GM21515 (cell line): ENCODE measurements around the gene IFRD1.
A peak's percentile ranks its signal among the peaks of the same experiment; 100 is the strongest.

Experiments used
- ATAC-seq: cut with Tn5 transposase; IDR thresholded peaks from one replicate; pipeline ENCODE4 v1.9.1; 2021; ENCODE audit not compliant: unreplicated experiment

The IFRD1 gene

GRCh38 chr7:112449902-112450806 lies at the start of gene IFRD1:
Gene IFRD1 (plus strand): TSS chr7:112450460. CDS start chr7:112450689, 229 bp downstream.
- ATAC-seq, result peak; percentile 74

GRCh38 chr7:112404321-112404720 lies 45.9 kb upstream of the IFRD1 start:
- ATAC-seq, result no peak

- ATAC-seq, result no peak
These were observed 45.0 kb upstream of the IFRD1 start for GRCh38 chr7:112405286-112405685.

- no peak for ATAC-seq
These were observed 43.0 kb upstream of the IFRD1 start for GRCh38 chr7:112407261-112407660.

- ATAC-seq, result no peak
These were observed 40.2 kb upstream of the IFRD1 start for GRCh38 chr7:112410092-112410491.

- no peak for ATAC-seq
These were observed 39.0 kb upstream of the IFRD1 start for GRCh38 chr7:112411186-112411795.

- no peak for ATAC-seq
These were observed 35.3 kb upstream of the IFRD1 start for GRCh38 chr7:112414855-112415490.

GRCh38 chr7:112416127-112416526 lies 34.1 kb upstream of the IFRD1 start:
- no peak for ATAC-seq

GRCh38 chr7:112419543-112420130 lies 30.6 kb upstream of the IFRD1 start:
- ATAC-seq, result no peak

GRCh38 chr7:112420236-112420861 lies 29.9 kb upstream of the IFRD1 start:
- ATAC-seq, result no peak

GRCh38 chr7:112421666-112422486 lies 28.4 kb upstream of the IFRD1 start:
- ATAC-seq, result no peak

- no peak for ATAC-seq
These were observed 27.3 kb upstream of the IFRD1 start for GRCh38 chr7:112422842-112423496.

- ATAC-seq, result no peak
These were observed 26.3 kb upstream of the IFRD1 start for GRCh38 chr7:112423987-112424386.

- ATAC-seq, result no peak
These were observed 22.3 kb upstream of the IFRD1 start for GRCh38 chr7:112427984-112428383.

- ATAC-seq, result no peak
These were observed 21.5 kb upstream of the IFRD1 start for GRCh38 chr7:112428715-112429114.

GRCh38 chr7:112430649-112431048 lies 19.6 kb upstream of the IFRD1 start:
- ATAC-seq, result no peak

- no peak for ATAC-seq
These were observed 18.5 kb upstream of the IFRD1 start for GRCh38 chr7:112431803-112432202.

GRCh38 chr7:112433289-112433688 lies 17.0 kb upstream of the IFRD1 start:
- ATAC-seq, result no peak

- no peak for ATAC-seq
These were observed 13.2 kb upstream of the IFRD1 start for GRCh38 chr7:112437072-112437471.

- no peak for ATAC-seq
These were observed 10.8 kb upstream of the IFRD1 start for GRCh38 chr7:112439476-112439875.
